Tibial nerve (tissue), 4 donors: Measurements from ENCODE around the gene VWC2. TPM values are rescaled to one million over a fixed set of nuclear protein-coding genes. Genes with fewer than 3 reads are reported as not detected.

ENCODE experiments used
- DNase-seq, 2 donors: peaks; one replicate each; pipeline ENCODE4 v3.0.0-alpha.2; 2019; ENCODE audit warnings: low spot score in 2 of 2
- H3K27ac ChIP-seq, 4 donors: fragments of 200-600 bp; sonication (generic) in 3 of 4; one replicate each; pipeline ENCODE4 v1.5.1; 2017 to 2019; ENCODE audit warnings: mild to moderate bottlenecking in 1 of 4
- H3K27me3 ChIP-seq, 2 donors: fragments of 200-600 bp; sonication (generic) in 1 of 2; one replicate each; pipeline versions ENCODE4 v1.5.1 to v1.6.0; 2017 to 2019
- H3K36me3 ChIP-seq, 3 donors: fragments of 200-600 bp; sonication (generic); one replicate each; pipeline ENCODE4 v1.5.1; 2018 to 2019
- H3K4me1 ChIP-seq, 4 donors: fragments of 200-600 bp; sonication (generic) in 3 of 4; one replicate each; pipeline ENCODE4 v1.5.1; 2017 to 2019
- H3K4me3 ChIP-seq, 4 donors: fragments of 200-600 bp; sonication (generic) in 3 of 4; one replicate each; pipeline ENCODE4 v1.5.1; 2017 to 2019; ENCODE audit warnings: mild to moderate bottlenecking in 1 of 4, moderate library complexity in 1 of 4
- H3K9me3 ChIP-seq, 4 donors: fragments of 200-600 bp; sonication (generic) in 3 of 4; one replicate each; pipeline ENCODE4 v1.5.1; 2017 to 2019
- CTCF ChIP-seq, 5 experiments: fragments of 200-600 bp in 3 of 5; fragments of 450-650 bp in 2 of 5; sonication (generic) in 3 of 5; IDR thresholded peaks; one replicate each; pipeline ENCODE4 v1.5.1; 2016 to 2019; ENCODE audit warnings: antibody characterized with exemption in 5 of 5, mild to moderate bottlenecking in 3 of 5, moderate library complexity in 2 of 5
- EP300 ChIP-seq, 2 donors: sonication (generic); formaldehyde crosslinking; IDR thresholded peaks; one replicate each; pipeline ENCODE4 v1.6.1; 2017; ENCODE audit warnings: antibody characterized with exemption in 2 of 2, mild to moderate bottlenecking in 1 of 2
- POLR2A ChIP-seq, 2 donors: fragments of 450-650 bp; IDR thresholded peaks; one replicate each; pipeline ENCODE4 v1.6.1; 2017; ENCODE audit warnings: antibody characterized with exemption in 2 of 2, mild to moderate bottlenecking in 2 of 2, moderate library complexity in 2 of 2
- WGBS, 2 donors: methylation state at CpG; one replicate each; pipeline ENCODE4 v1.1.5; 2018; 5-methylcytosine and 5-hydroxymethylcytosine counted together
- total RNA-seq, 4 donors: library from RNA; depleted of rRNA; stranded (reverse); fragments of >200 nt; gene quantifications; one replicate each; pipeline ENCODE4 v1.1.0, GENCODE V29; 2016

VWC2 gene
- total RNA-seq, 4 donors from 2014 or later: under 0.01 to 0.20 (median under 0.01) TPM

DNA sequence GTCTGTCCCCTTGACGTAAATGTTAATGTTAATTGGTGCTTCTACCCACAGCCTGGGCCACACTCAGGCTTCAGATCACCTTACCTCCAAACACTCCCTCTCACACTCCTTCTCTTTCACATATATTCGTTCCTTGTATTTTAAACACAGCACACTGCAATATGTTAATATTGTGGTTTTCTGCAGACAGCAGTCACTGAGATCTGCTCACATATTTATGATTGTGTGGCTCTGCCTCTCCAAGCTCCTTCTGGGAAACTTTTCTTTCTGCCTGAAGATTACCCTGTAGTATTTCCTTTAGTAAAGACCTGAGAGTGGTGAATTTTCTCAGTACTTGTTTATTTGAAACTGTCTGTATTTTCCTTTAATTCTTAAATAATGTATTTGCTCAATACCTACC, 104.7 kb downstream of the VWC2 start:
- Histone ChIP-seq H3K9me3 (no peaks in the 10 kb centered on the region), H3K4me3 (no peak overlapping the region), H3K27ac (no peak overlapping the region), H3K36me3 (no peaks in the 10 kb centered on the region), H3K4me1 (no peaks in the 10 kb centered on the region), H3K27me3 (no peaks in the 10 kb centered on the region)
- 29 to 64% methylated on average over 2 of the region's 2 CpGs for WGBS, 2 donors
- TF ChIP-seq CTCF (IDR thresholded peaks at IDR 0.05) (no peak), POLR2A (IDR thresholded peaks at IDR 0.05) (no peak), EP300 (IDR thresholded peaks at IDR 0.05) (no peak)
- no peak for DNase-seq

DNA sequence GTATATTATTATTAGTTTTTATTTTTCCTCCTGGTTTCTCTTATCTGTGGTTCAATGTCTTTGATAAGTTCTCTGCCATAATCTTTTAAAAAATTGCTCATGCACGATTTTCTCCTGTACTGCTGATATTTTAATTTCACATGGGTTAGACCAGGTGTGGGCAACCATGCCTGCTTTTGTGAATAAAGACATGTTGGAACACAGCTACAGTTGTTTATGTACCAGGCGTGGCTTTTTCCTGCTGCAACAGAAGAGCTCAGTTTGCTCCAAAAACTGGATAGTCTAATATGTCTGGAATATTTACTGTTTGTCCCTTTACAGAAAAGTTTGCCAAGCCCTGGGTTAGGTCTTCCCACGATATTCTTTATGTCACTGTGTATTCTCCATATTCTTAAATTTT, 105.2 kb downstream of the VWC2 start:
- Histone ChIP-seq H3K9me3 (no peaks in the 10 kb centered on the region), H3K27ac (no peak overlapping the region), H3K4me1 (no peaks in the 10 kb centered on the region), H3K36me3 (no peaks in the 10 kb centered on the region), H3K4me3 (no peak overlapping the region), H3K27me3 (no peaks in the 10 kb centered on the region)
- 54 to 64% methylated on average over 3 of the region's 3 CpGs for WGBS, 2 donors
- DNase-seq: no peak
- TF ChIP-seq POLR2A (IDR thresholded peaks at IDR 0.05): no peak
- TF ChIP-seq EP300 (IDR thresholded peaks at IDR 0.05): no peak
- no peak for TF ChIP-seq CTCF (IDR thresholded peaks at IDR 0.05)

GRCh38 chr7:49883933-49884332, 110.5 kb downstream of the VWC2 start:
- H3K4me1 ChIP-seq: no peaks in the 10 kb centered on the region
- H3K4me3 ChIP-seq: no peak overlapping the region
- no peaks in the 10 kb centered on the region for H3K9me3 ChIP-seq
- H3K36me3 ChIP-seq: no peaks in the 10 kb centered on the region
- 60 to 80% methylated on average over 1 of the region's 1 CpG for WGBS, 2 donors
- DNase-seq: no peak
- TF ChIP-seq POLR2A (IDR thresholded peaks at IDR 0.05): no peak
- no peak for TF ChIP-seq EP300 (IDR thresholded peaks at IDR 0.05)
- no peak for TF ChIP-seq CTCF (IDR thresholded peaks at IDR 0.05)
- H3K27me3 ChIP-seq: no peaks in the 10 kb centered on the region
- H3K27ac ChIP-seq: no peak overlapping the region

GRCh38 chr7:49885593-49886285, 112.3 kb downstream of the VWC2 start:
- Histone ChIP-seq H3K27me3 (no peaks in the 10 kb centered on the region), H3K27ac (no peak overlapping the region), H3K4me3 (no peak overlapping the region), H3K9me3 (no peaks in the 10 kb centered on the region), H3K4me1 (no peaks in the 10 kb centered on the region), H3K36me3 (no peaks in the 10 kb centered on the region)
- no peak for TF ChIP-seq CTCF (IDR thresholded peaks at IDR 0.05)
- TF ChIP-seq EP300 (IDR thresholded peaks at IDR 0.05): no peak
- no peak for TF ChIP-seq POLR2A (IDR thresholded peaks at IDR 0.05)
- 82 to 83% methylated on average over 11 of the region's 11 CpGs for WGBS, 2 donors
- DNase-seq: no peak

DNA sequence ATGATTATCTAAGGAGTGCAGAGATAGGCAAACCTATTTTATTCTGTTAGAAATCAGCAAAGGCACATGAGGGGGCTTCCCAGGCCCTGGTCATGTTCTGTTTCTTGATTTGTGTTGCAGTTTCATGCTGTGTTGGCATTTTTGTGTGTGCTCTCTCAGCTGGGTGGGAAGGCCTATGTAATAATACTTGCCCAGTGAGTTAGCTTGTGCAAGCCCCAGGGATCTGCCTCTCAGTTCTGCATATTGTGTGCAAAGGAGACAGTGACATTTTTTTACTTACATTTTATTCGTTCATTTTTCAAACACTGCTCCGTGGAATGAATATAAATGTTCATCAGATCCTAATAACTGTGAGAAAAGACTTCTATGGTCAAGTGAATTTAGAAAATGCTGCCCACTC, 119.0 kb downstream of the VWC2 start:
- 85 to 88% methylated on average over 2 of the region's 2 CpGs for WGBS, 2 donors
- Histone ChIP-seq H3K36me3 (no peaks in the 10 kb centered on the region), H3K4me3 (no peak overlapping the region), H3K27ac (no peak overlapping the region), H3K4me1 (no peaks in the 10 kb centered on the region), H3K9me3 (peaks cover 0 to 6% (median 0%) of the 10 kb centered on the region in 4 donors), H3K27me3 (no peaks in the 10 kb centered on the region)
- no peak for DNase-seq
- TF ChIP-seq CTCF (IDR thresholded peaks at IDR 0.05): no peak
- no peak for TF ChIP-seq EP300 (IDR thresholded peaks at IDR 0.05)
- TF ChIP-seq POLR2A (IDR thresholded peaks at IDR 0.05): no peak
